Left cardiac atrium (tissue), 2 donors: ENCODE measurements around the gene LSM12. TPM values are rescaled to one million over a fixed set of nuclear protein-coding genes. Genes with fewer than 3 reads are reported as not detected.

Experiments used
- total RNA-seq, 2 donors: library from RNA; stranded (reverse); fragmentation: NEBNext Ultra II Directional; extraction: Animal tissue kit (Norgen Biotek cat#: 25700); gene quantifications; one replicate each; pipeline ENCODE4 v1.2.1, GENCODE V29; 2021
- donor health status: DM: no; HTN: yes; CAD: no; lungs with severe emphysema.
- donor health status: DM: yes; HTN: yes; CAD: no.

The LSM12 gene
- total RNA-seq, 2 donors from 2014 or later = 39.4 to 57.5 TPM

Other genes starting within 250 kb of the LSM12 start
- 10 to 100 TPM; 30.7 to 74.2 TPM for gene MPP3, start 233.5 kb downstream of the LSM12 start, total RNA-seq
- 10 to 100 TPM; 14.5 to 15.0 TPM for gene CD300LG, start 219.5 kb downstream of the LSM12 start, total RNA-seq
- 10 to 100 TPM; 10.7 to 15.9 TPM for gene MPP2, start 159.1 kb downstream of the LSM12 start, total RNA-seq
- not detected for gene PPY, start 124.2 kb downstream of the LSM12 start, total RNA-seq
- not detected for gene PYY, start 112.7 kb downstream of the LSM12 start, total RNA-seq
- gene NAGS, start 62.0 kb downstream of the LSM12 start, total RNA-seq = 1 to 10 TPM; 1.3 to 1.4 TPM
- gene TMEM101, start 51.7 kb downstream of the LSM12 start, total RNA-seq = 10 to 100 TPM; 16.1 to 17.5 TPM
- 10 to 100 TPM; 32.9 to 44.4 TPM for gene G6PC3, start 4.1 kb upstream of the LSM12 start, total RNA-seq
- gene HDAC5, start 57.0 kb upstream of the LSM12 start, total RNA-seq = 10 to 100 TPM; 39.2 to 57.9 TPM
- 1 to 10 TPM; 1.1 to 1.3 TPM for gene HROB, start 75.3 kb upstream of the LSM12 start, total RNA-seq
- 1 to 10 TPM; 4.9 to 8.7 TPM for gene ASB16, start 104.0 kb upstream of the LSM12 start, total RNA-seq
- gene TMUB2, start 120.3 kb upstream of the LSM12 start, total RNA-seq = 10 to 100 TPM; 22.5 to 23.1 TPM
- 10 to 100 TPM; 39.6 to 50.4 TPM for gene ATXN7L3, start 133.2 kb upstream of the LSM12 start, total RNA-seq
- 10 to 100 TPM; 35.5 to 48.2 TPM for gene UBTF, start 153.0 kb upstream of the LSM12 start, total RNA-seq
- gene SLC4A1, start 201.5 kb upstream of the LSM12 start, total RNA-seq = under 1 TPM in 1 of 2 donors, not detected in 1; 0.63 TPM
- 1 to 10 TPM in 1 of 2 donors, under 1 TPM in 1; 0.85 to 1.0 TPM for gene RUNDC3A, start 241.9 kb upstream of the LSM12 start, total RNA-seq